Left ventricle myocardium inferior (tissue), 1 donor: ENCODE data around the gene SUN5. TPM values are rescaled to one million over a fixed set of nuclear protein-coding genes. Genes with fewer than 3 reads are reported as not detected.

Source experiments
- DNase-seq: peaks from one replicate; pipeline ENCODE4 v3.0.0-alpha.2; 2020
- H3K27ac ChIP-seq: fragments of 200-600 bp; replicated peaks from 2 replicates; pipeline ENCODE4 v1.8.0; 2021
- H3K27me3 ChIP-seq: fragments of 200-600 bp; 2 replicates; pipeline ENCODE4 v1.8.0; 2021; ENCODE audit warnings: low read depth
- H3K36me3 ChIP-seq: fragments of 200-600 bp; 2 replicates; pipeline ENCODE4 v1.8.0; 2021
- H3K4me1 ChIP-seq: fragments of 200-600 bp; 2 replicates; pipeline ENCODE4 v1.8.0; 2021
- H3K4me3 ChIP-seq: fragments of 200-600 bp; 2 replicates; pipeline ENCODE4 v1.8.0; 2021; ENCODE audit warnings: mild to moderate bottlenecking, moderate library complexity
- H3K9me3 ChIP-seq: fragments of 200-600 bp; replicated peaks from 2 replicates; pipeline ENCODE4 v1.8.0; 2021
- CTCF ChIP-seq: fragments of 200-600 bp; IDR thresholded peaks from 2 replicates; pipeline ENCODE4 v1.8.0; 2021; ENCODE audit warnings: antibody characterized with exemption, mild to moderate bottlenecking, borderline replicate concordance
- intact Hi-C: fragments of 100-400 bp; cut with micrococcal nuclease; formaldehyde crosslinking; loops from one replicate; pipeline ENCODE4 v1.11.0; 2022
- total RNA-seq: library from RNA; stranded (reverse); fragmentation: NEBNext Ultra II Directional; extraction: Animal tissue kit (Norgen Biotek cat#: 25700); gene quantifications from one replicate; pipeline ENCODE4 v1.2.1, GENCODE V29; 2021
- donor health status: DM: no; HTN: yes; CAD: no; lungs with severe emphysema.

Gene SUN5
- total RNA-seq, 1 donor from 2014 or later = not detected

DNA sequence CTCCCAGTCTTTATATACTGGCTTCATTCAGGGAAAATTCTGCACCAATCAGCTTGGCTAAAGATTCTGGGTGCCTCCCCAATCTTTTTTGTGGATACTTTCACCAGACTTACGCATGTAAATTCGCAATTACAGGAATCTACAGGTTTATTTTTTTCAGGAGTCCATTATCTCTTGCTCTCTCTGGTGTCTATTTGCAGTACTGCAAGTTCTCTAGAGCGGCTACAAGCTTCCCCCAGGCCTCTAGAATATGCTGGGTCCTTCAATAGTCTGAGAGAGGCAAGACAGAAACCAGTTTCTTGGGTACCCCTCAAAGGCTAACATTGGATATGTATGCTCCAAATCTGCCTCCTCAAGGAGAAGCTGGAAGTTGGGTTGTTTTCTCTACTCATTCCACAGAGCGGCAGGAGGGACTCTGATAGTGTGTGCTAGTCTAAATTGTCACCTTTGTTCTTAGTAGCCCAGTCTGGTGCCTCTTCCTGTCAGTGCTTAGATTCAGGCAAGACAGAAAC lies 58.5 kb downstream of the SUN5 start:
- Histone ChIP-seq H3K27ac (no peak overlapping the region), H3K9me3 (peaks cover 14% of the 10 kb centered on the region), H3K27me3 (no peaks in the 10 kb centered on the region), H3K4me1 (no peaks in the 10 kb centered on the region), H3K4me3 (no peak overlapping the region), H3K36me3 (no peaks in the 10 kb centered on the region)
- intact Hi-C loops = no loop called here
- DNase-seq = no peak
- peak; percentile 58 for TF ChIP-seq CTCF

- Histone ChIP-seq H3K9me3 (peaks cover 14% of the 10 kb centered on the region), H3K27ac (no peak overlapping the region), H3K4me1 (no peaks in the 10 kb centered on the region), H3K36me3 (no peaks in the 10 kb centered on the region), H3K4me3 (no peak overlapping the region), H3K27me3 (no peaks in the 10 kb centered on the region)
- intact Hi-C loops = no loop called here
- TF ChIP-seq CTCF = no peak
- no peak for DNase-seq
These were observed 60.7 kb downstream of the SUN5 start for GRCh38 chr20:32943490-32944052.

DNA sequence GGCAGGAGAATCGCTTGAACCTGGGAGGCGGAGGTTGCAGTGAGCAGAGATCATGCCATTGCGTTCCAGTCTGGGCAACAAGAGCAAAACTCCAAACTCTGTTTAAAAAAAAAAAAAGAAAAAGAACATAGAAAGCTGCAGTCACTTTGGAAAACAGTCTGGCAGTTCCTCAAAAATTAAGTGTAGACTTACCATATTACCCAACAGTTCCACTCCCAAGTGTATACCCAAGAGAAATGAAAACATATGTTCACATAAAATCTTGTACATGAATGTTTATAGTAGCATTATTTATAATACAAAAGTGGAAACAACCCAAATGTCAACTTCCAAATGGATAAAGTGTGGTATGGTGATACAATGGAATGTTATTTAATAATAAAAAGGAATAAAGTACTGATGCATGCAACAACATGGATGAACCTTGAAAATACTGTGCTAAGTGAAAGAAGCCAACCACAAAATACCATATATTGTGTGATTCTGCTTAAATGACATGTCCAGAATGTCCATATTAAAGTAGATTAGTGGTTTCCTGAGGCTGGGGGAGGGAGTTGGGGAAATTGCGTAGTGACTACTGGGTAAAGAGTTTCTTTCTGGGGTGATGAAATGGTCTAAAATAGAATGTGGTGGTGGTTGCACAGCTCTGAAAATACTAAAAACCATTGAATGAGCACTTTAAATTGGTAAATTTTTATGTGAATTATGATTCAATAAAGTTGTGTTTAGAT lies 62.9 kb downstream of the SUN5 start:
- Histone ChIP-seq H3K27ac (no peak overlapping the region), H3K36me3 (no peaks in the 10 kb centered on the region), H3K4me1 (no peaks in the 10 kb centered on the region), H3K9me3 (peaks cover 20% of the 10 kb centered on the region), H3K4me3 (no peak overlapping the region), H3K27me3 (no peaks in the 10 kb centered on the region)
- intact Hi-C loops = no loop called here
- DNase-seq = no peak
- no peak for TF ChIP-seq CTCF

- Histone ChIP-seq H3K9me3 (peaks cover 8% of the 10 kb centered on the region), H3K27me3 (peaks cover 5% of the 10 kb centered on the region), H3K4me1 (no peaks in the 10 kb centered on the region), H3K27ac (no peak overlapping the region), H3K36me3 (no peaks in the 10 kb centered on the region), H3K4me3 (no peak overlapping the region)
- DNase-seq = no peak
- intact Hi-C loops = no loop called here
- no peak for TF ChIP-seq CTCF
These were observed 69.7 kb downstream of the SUN5 start for GRCh38 chr20:32934580-32934979.

Other genes with a start within 250 kb of the SUN5 start
- 0.49 TPM for gene DNMT3B, start 242.0 kb downstream of the SUN5 start, total RNA-seq
- 58.4 TPM for gene MAPRE1, start 184.5 kb downstream of the SUN5 start, total RNA-seq
- not detected for gene EFCAB8, start 145.5 kb downstream of the SUN5 start, total RNA-seq
- gene BPIFB2, start 3.3 kb upstream of the SUN5 start, total RNA-seq = not detected
- not detected for gene BPIFB6, start 27.2 kb upstream of the SUN5 start, total RNA-seq
- gene BPIFB3, start 49.5 kb upstream of the SUN5 start, total RNA-seq = not detected
- not detected for gene BPIFB4, start 75.2 kb upstream of the SUN5 start, total RNA-seq
- gene BPIFA2, start 163.7 kb upstream of the SUN5 start, total RNA-seq = not detected
- not detected for gene BPIFA3, start 212.9 kb upstream of the SUN5 start, total RNA-seq
- not detected for gene BPIFA1, start 231.6 kb upstream of the SUN5 start, total RNA-seq